ENCODE measurements around the gene TTL. TPM values are rescaled to one million over a fixed set of nuclear protein-coding genes. Genes with fewer than 3 reads are reported as not detected.
"Not testable (repeated sequence)": the region's sequence is repeated elsewhere in the genome, so short reads cannot be mapped to it uniquely, and the experiment has no call there.

TTL gene
- polyA plus RNA-seq, 1 experiment: 26.6 TPM

GRCh38 chr2:112519506-112519905, 37.5 kb downstream of the TTL start:
- DNase-seq (ENCODE audit: low read depth, low spot score): no peak
- no peak overlapping the region for H3K27ac ChIP-seq (ENCODE audit: low read depth, low read length)
- TF ChIP-seq, protein P1, sequence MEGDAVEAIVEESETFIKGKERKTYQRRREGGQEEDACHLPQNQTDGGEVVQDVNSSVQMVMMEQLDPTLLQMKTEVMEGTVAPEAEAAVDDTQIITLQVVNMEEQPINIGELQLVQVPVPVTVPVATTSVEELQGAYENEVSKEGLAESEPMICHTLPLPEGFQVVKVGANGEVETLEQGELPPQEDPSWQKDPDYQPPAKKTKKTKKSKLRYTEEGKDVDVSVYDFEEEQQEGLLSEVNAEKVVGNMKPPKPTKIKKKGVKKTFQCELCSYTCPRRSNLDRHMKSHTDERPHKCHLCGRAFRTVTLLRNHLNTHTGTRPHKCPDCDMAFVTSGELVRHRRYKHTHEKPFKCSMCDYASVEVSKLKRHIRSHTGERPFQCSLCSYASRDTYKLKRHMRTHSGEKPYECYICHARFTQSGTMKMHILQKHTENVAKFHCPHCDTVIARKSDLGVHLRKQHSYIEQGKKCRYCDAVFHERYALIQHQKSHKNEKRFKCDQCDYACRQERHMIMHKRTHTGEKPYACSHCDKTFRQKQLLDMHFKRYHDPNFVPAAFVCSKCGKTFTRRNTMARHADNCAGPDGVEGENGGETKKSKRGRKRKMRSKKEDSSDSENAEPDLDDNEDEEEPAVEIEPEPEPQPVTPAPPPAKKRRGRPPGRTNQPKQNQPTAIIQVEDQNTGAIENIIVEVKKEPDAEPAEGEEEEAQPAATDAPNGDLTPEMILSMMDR (IDR thresholded peaks at IDR 0.05; ENCODE audit: low read depth, low read length): no peak
- H3K27me3 ChIP-seq (ENCODE audit: control insufficient read depth, insufficient read depth, low read length): no peaks in the 10 kb centered on the region
- ChIA-PET CTCF (interaction anchor here (0.6 to 0.7 kb wide), 2 partner anchors 205 to 439 kb away, joined by 3 to 9 read pairs; no protein-coding TSS in a partner anchor), POLR2A (no interaction called here)
- no peak overlapping the region for H3K4me3 ChIP-seq (ENCODE audit: low read depth, low read length)
- H3K9me3 ChIP-seq (ENCODE audit: control insufficient read depth, insufficient read depth, low read length): no peaks in the 10 kb centered on the region

DNA sequence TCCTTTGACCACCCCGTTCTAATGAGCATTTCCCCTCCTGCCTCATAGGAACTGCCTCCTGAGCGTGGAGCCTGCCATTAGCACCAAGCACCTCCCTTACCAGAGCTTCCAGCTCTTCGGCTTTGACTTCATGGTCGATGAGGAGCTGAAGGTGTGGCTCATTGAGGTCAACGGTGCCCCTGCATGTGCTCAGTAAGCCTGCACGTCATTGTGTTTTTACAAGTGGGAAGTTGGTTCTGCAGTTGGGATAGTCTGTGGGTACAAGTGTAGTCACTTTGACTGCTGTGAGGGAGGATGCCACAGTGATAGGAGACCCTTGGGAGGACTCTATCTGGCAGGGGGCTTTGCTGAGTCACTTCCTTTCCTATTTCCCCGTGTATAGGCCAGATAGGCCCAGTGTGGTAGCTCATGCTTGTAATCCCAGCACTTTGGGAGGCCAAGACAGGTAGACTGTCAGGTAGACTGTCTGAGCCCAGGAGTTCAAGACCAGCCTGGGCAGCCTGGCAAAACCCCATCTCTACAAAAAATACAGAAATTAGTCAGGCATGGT, 38.4 kb downstream of the TTL start:
- Histone ChIP-seq H3K4me3 (ENCODE audit: low read depth, low read length) (no peak overlapping the region), H3K9me3 (ENCODE audit: control insufficient read depth, insufficient read depth, low read length) (no peaks in the 10 kb centered on the region), H3K27me3 (ENCODE audit: control insufficient read depth, insufficient read depth, low read length) (no peaks in the 10 kb centered on the region), H3K27ac (ENCODE audit: low read depth, low read length) (no peak overlapping the region)
- ChIA-PET POLR2A (no interaction called here), CTCF (no interaction called here)
- TF ChIP-seq, protein P1 (IDR thresholded peaks at IDR 0.05; ENCODE audit: low read depth, low read length): no peak
- DNase-seq (ENCODE audit: low read depth, low spot score): no peak

DNA sequence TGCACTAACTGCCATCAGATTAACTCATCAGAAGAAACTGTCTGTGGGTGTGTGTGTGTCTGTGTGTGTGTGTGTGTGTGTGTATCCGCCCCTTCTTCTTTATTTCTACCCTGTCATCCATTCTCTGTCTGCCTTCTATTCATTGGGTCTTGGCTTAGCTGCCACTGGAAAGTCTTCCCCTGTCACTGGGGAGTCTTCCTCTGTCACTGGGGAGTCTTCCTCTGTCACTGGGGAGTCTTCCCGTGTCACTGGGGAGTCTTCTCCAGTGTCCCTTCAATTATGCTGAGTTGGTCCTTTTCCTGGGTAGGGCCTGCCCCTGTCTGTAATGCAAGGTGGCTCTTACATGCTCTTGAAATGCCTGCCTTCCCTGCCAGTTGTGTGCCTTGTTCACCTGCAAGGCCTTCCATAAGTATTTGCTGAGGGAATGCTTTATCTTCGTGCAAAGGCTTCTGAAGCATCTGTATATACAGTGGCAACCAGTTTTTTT, 41.4 kb downstream of the TTL start:
- no peak for DNase-seq (ENCODE audit: low read depth, low spot score)
- H3K27ac ChIP-seq (ENCODE audit: low read depth, low read length): no peak overlapping the region
- H3K4me3 ChIP-seq (ENCODE audit: low read depth, low read length): no peak overlapping the region
- ChIA-PET POLR2A (no interaction called here), CTCF (no interaction called here)
- H3K9me3 ChIP-seq (ENCODE audit: control insufficient read depth, insufficient read depth, low read length): no peaks in the 10 kb centered on the region
- TF ChIP-seq, protein P1 (IDR thresholded peaks at IDR 0.05; ENCODE audit: low read depth, low read length): no peak
- no peaks in the 10 kb centered on the region for H3K27me3 ChIP-seq (ENCODE audit: control insufficient read depth, insufficient read depth, low read length)

DNA sequence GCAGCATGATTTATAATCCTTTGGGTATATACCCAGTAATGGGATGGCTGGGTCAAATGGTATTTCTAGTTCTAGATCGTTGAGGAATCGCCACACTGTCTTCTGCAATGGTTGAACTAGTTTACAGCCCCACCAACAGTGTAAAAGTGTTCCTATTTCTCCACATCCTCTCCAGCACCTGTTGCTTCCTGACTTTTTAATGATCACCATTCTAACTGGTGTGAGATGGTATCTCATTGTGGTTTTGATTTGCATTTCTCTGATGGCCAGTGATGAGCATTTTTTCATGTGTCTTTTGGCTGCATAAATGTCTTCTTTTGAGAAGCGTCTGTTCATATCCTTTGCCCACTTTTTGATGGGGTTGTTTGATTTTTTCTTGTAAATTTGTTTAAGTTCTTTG, 42.3 kb downstream of the TTL start:
- H3K9me3 ChIP-seq (ENCODE audit: control insufficient read depth, insufficient read depth, low read length); POLR2A ChIA-PET; H3K27ac ChIP-seq (ENCODE audit: low read depth, low read length); H3K27me3 ChIP-seq (ENCODE audit: control insufficient read depth, insufficient read depth, low read length); DNase-seq (ENCODE audit: low read depth, low spot score); H3K4me3 ChIP-seq (ENCODE audit: low read depth, low read length); CTCF ChIA-PET: not testable (repeated sequence)

- POLR2A ChIA-PET: no interaction called here
- CTCF ChIA-PET: no interaction called here
- H3K4me3 ChIP-seq (ENCODE audit: low read depth, low read length): no peak overlapping the region
- TF ChIP-seq, protein P1 (IDR thresholded peaks at IDR 0.05; ENCODE audit: low read depth, low read length): no peak
- no peak for DNase-seq (ENCODE audit: low read depth, low spot score)
- no peak overlapping the region for H3K27ac ChIP-seq (ENCODE audit: low read depth, low read length)
- H3K9me3 ChIP-seq (ENCODE audit: control insufficient read depth, insufficient read depth, low read length): no peaks in the 10 kb centered on the region
- no peaks in the 10 kb centered on the region for H3K27me3 ChIP-seq (ENCODE audit: control insufficient read depth, insufficient read depth, low read length)
Observed at GRCh38 chr2:112528541-112528940, 46.6 kb downstream of the TTL start.

All from AG04450 (cell line).